Measurements from ENCODE around the gene PAFAH2.
"Not testable (repeated sequence)": the region's sequence is repeated elsewhere in the genome, so short reads cannot be mapped to it uniquely, and the experiment has no call there.

PAFAH2 gene

GRCh38 chr1:26010825-26011224, 13.0 kb upstream of the PAFAH2 start:
- DNase-seq (ENCODE audit: low read depth) = no peak

GRCh38 chr1:26009796-26010447, 12.1 kb upstream of the PAFAH2 start:
- DNase-seq (ENCODE audit: low read depth) = no peak

- DNase-seq (ENCODE audit: low read depth) = no peak
Observed at GRCh38 chr1:26006710-26007109, 8.8 kb upstream of the PAFAH2 start.

GRCh38 chr1:26005434-26006105, 7.7 kb upstream of the PAFAH2 start:
- no peak for DNase-seq (ENCODE audit: low read depth)

GRCh38 chr1:26003756-26004155, 5.9 kb upstream of the PAFAH2 start:
- no peak for DNase-seq (ENCODE audit: low read depth)

GRCh38 chr1:26003262-26003661, 5.4 kb upstream of the PAFAH2 start:
- no peak for DNase-seq (ENCODE audit: low read depth)

- DNase-seq (ENCODE audit: low read depth) = no peak
Observed at GRCh38 chr1:25999041-25999800, 1.4 kb upstream of the PAFAH2 start.

- DNase-seq (ENCODE audit: low read depth) = no peak
Observed at GRCh38 chr1:25996966-25997827, 666 bp downstream of the PAFAH2 start.

- no peak for DNase-seq (ENCODE audit: low read depth)
Observed at GRCh38 chr1:25994402-25995150, 3.3 kb downstream of the PAFAH2 start.

- no peak for DNase-seq (ENCODE audit: low read depth)
Observed at GRCh38 chr1:25993197-25993951, 4.5 kb downstream of the PAFAH2 start.

GRCh38 chr1:25992689-25993171, 5.1 kb downstream of the PAFAH2 start:
- DNase-seq (ENCODE audit: low read depth) = no peak

GRCh38 chr1:25991937-25992688, 5.8 kb downstream of the PAFAH2 start:
- DNase-seq (ENCODE audit: low read depth) = no peak

GRCh38 chr1:25990702-25991395, 7.0 kb downstream of the PAFAH2 start:
- DNase-seq (ENCODE audit: low read depth) = peak; percentile 39

- no peak for DNase-seq (ENCODE audit: low read depth)
Observed at GRCh38 chr1:25990251-25990650, 7.6 kb downstream of the PAFAH2 start.

- DNase-seq (ENCODE audit: low read depth) = no peak
Observed at GRCh38 chr1:25989440-25990234, 8.2 kb downstream of the PAFAH2 start.

- DNase-seq (ENCODE audit: low read depth) = no peak
Observed at GRCh38 chr1:25987951-25988350, 9.9 kb downstream of the PAFAH2 start.

- not testable (repeated sequence) for DNase-seq (ENCODE audit: low read depth)
Observed at GRCh38 chr1:25986773-25987172, 11.1 kb downstream of the PAFAH2 start.

- DNase-seq (ENCODE audit: low read depth) = no peak
Observed at GRCh38 chr1:25985670-25986069, 12.2 kb downstream of the PAFAH2 start.
